GM12878 (cell line): ENCODE data around the gene DHX40.

Experiments
- DPF2 ChIP-seq: fragments of 450-650 bp; IDR thresholded peaks from 2 replicates; pipeline ENCODE4 v1.6.1; 2017; ENCODE audit warnings: mild to moderate bottlenecking
- PBX3 ChIP-seq: IDR thresholded peaks from 2 replicates; pipeline ENCODE4 v1.6.1; 2011; ENCODE audit warnings: mild to moderate bottlenecking, low read depth, low read length, moderate library complexity; ENCODE audit not compliant: insufficient replicate concordance
- POU2F2 ChIP-seq: IDR thresholded peaks from 3 replicates; pipeline ENCODE4 v1.6.1; 2011; ENCODE audit warnings: low read depth, mild to moderate bottlenecking, low read length, borderline replicate concordance
- ZNF687 ChIP-seq: fragments of 450-650 bp; IDR thresholded peaks from 2 replicates; pipeline ENCODE4 v1.6.1; 2017; ENCODE audit warnings: mild to moderate bottlenecking, moderate library complexity

- TF ChIP-seq ZNF687: no peak
- no peak for TF ChIP-seq PBX3
- no peak for TF ChIP-seq DPF2
- TF ChIP-seq POU2F2: no peak
Observed at GRCh38 chr17:59527325-59527917, 38.0 kb upstream of the DHX40 start.
